K562 (cell line): ENCODE data around the gene FAM50A. TPM values are rescaled to one million over a fixed set of nuclear protein-coding genes. Genes with fewer than 3 reads are reported as not detected.

ENCODE experiments used
- BDP1 ChIP-seq: IDR thresholded peaks from 3 replicates; pipeline ENCODE4 v1.6.1; 2011; ENCODE audit not compliant: insufficient read length, insufficient read depth
- ETS2 ChIP-seq: IDR thresholded peaks from 2 replicates; pipeline ENCODE4 v1.6.1; 2016; ENCODE audit warnings: borderline replicate concordance, missing genetic modification characterization, mild to moderate bottlenecking, moderate library complexity, missing compliant biosample characterization; ENCODE audit not compliant: poor library complexity, severe bottlenecking
- KLF1 ChIP-seq: fragments of 450-650 bp; IDR thresholded peaks from 2 replicates; pipeline ENCODE4 v1.6.1; 2016; ENCODE audit warnings: missing genetic modification characterization, missing compliant biosample characterization
- SRF ChIP-seq, 2 experiments: fragments of 250-450, 450-650 bp in 1 of 2; sonication (Bioruptor Pico) in 1 of 2; sonication (generic) in 1 of 2; formaldehyde crosslinking; IDR thresholded peaks; 2 replicates each; pipeline versions ENCODE4 v1.5.0 to v1.5.1; 2020 to 2022; ENCODE audit warnings: mild to moderate bottlenecking in 1 of 2, missing genetic modification reagents in 1 of 2
- ZKSCAN1 ChIP-seq: fragments of 150-350 bp; IDR thresholded peaks from 2 replicates; pipeline ENCODE4 v1.6.1; 2016; ENCODE audit warnings: low read depth, low read length
- polyA plus RNA-seq, 8 experiments: library from polyadenylated mRNA; depleted of rRNA in 4 of 8; stranded (reverse) in 5 of 8; unstranded in 3 of 8; fragments of >200 nt; fragmentation: Nextera tagmentation in 2 of 8; fragmentation: Illumina TruSeq in 1 of 8; extraction: Ambion mirVana in 2 of 8; extraction: Trizol in 1 of 8; gene quantifications; 2 replicates each; pipeline versions ENCODE4 v1.2.1 to v1.2.3, GENCODE V29; 2011 to 2014; ENCODE audit warnings: inconsistent platforms in 1 of 8, missing spikeins in 1 of 8
- total RNA-seq, 7 experiments: library from RNA; depleted of rRNA in 6 of 7; stranded (reverse); fragments of >200 nt in 6 of 7; fragmentation: Illumina TruSeq in 2 of 7; extraction: Trizol in 2 of 7; gene quantifications; 2 replicates each; pipeline versions ENCODE4 v1.2.1 to v1.2.3, GENCODE V29; 2011 to 2021; ENCODE audit warnings: low replicate concordance in 1 of 7
- TF ChIP-seq, protein P1 (sequence below): fragments of 450-650 bp; IDR thresholded peaks from 2 replicates; pipeline ENCODE4 v1.6.1; 2016; ENCODE audit warnings: missing biosample characterization, missing genetic modification characterization
- TF ChIP-seq, protein P2 (sequence below): fragments of 250-450 bp; sonication (Bioruptor Pico); IDR thresholded peaks from 2 replicates; pipeline ENCODE4 v1.4.0; 2020; ENCODE audit warnings: mild to moderate bottlenecking, moderate library complexity
- TF ChIP-seq, protein P3 (sequence below): sonication (generic); formaldehyde crosslinking; IDR thresholded peaks from 2 replicates; pipeline ENCODE4 v1.8.1; 2023; ENCODE audit warnings: missing genetic modification reagents, mild to moderate bottlenecking, borderline replicate concordance
- TF ChIP-seq, protein P4 (sequence below): fragments of 250-450 bp; sonication (Bioruptor Pico); IDR thresholded peaks from 2 replicates; pipeline ENCODE4 v1.4.0; 2020; ENCODE audit warnings: mild to moderate bottlenecking, moderate library complexity
- TF ChIP-seq, protein P5 (sequence below), 2 experiments: fragments of 200-800 bp in 1 of 2; sonication (Bioruptor generic) in 1 of 2; sonication (generic) in 1 of 2; formaldehyde crosslinking in 1 of 2; IDR thresholded peaks in 1 of 2; conservative IDR thresholded peaks in 1 of 2; 2 replicates each; pipeline versions ENCODE4 v1.5.0 to v1.6.1; 2016 to 2020; ENCODE audit warnings: missing compliant biosample characterization in 1 of 2, missing genetic modification characterization in 1 of 2, missing genetic modification reagents in 1 of 2
- TF ChIP-seq, protein P6 (sequence below): fragments of 450-650 bp; formaldehyde crosslinking; IDR thresholded peaks from 2 replicates; pipeline ENCODE4 v1.4.0; 2020; ENCODE audit warnings: mild to moderate bottlenecking

Gene FAM50A
- total and polyA plus RNA-seq, 9 of the 15 experiments (the other 6 are each of a cell fraction or from before 2014, with no cell fraction given) = 4.4 to 114 (median 67.3) TPM

DNA sequence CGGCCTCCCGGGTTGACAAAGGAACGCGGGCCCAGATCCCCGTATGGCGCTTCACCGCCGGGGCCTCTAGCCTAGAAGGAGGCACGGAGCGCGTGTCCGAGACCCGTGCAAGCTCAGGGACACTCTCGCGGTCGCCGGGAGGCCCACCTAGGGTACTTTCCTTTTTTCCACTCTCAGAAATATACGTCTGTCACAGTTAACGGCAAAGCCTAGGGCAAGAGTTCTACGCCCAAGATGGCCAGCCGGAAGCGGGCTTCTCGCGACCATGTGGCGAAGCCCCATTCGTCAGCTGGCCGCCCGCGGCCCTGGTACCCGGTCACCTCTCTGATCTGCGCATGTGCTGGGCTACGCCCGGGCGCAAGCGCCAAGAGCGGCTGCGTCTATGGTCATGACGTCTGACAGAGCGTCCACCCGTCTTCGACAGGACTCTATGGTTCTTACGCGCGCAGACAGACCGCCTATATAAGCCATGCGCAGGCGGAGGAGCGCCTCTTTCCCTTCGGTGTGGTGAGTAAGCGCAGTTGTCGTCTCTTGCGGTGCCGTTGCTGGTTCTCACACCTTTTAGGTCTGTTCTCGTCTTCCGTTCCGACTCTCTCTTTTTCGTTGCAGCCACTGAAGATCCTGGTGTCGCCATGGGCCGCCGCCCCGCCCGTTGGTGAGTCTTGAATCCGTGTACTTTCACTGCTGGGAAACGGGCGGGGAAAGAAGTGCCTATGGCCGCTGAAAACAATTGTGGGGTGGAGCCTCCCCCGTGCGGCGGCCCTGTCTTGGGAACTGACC, 45.9 kb upstream of the FAM50A start, which contains the start of gene RPL10 (continued):
- TF ChIP-seq, protein P1, sequence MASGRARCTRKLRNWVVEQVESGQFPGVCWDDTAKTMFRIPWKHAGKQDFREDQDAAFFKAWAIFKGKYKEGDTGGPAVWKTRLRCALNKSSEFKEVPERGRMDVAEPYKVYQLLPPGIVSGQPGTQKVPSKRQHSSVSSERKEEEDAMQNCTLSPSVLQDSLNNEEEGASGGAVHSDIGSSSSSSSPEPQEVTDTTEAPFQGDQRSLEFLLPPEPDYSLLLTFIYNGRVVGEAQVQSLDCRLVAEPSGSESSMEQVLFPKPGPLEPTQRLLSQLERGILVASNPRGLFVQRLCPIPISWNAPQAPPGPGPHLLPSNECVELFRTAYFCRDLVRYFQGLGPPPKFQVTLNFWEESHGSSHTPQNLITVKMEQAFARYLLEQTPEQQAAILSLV (tag) = no peak
- TF ChIP-seq, protein P2, sequence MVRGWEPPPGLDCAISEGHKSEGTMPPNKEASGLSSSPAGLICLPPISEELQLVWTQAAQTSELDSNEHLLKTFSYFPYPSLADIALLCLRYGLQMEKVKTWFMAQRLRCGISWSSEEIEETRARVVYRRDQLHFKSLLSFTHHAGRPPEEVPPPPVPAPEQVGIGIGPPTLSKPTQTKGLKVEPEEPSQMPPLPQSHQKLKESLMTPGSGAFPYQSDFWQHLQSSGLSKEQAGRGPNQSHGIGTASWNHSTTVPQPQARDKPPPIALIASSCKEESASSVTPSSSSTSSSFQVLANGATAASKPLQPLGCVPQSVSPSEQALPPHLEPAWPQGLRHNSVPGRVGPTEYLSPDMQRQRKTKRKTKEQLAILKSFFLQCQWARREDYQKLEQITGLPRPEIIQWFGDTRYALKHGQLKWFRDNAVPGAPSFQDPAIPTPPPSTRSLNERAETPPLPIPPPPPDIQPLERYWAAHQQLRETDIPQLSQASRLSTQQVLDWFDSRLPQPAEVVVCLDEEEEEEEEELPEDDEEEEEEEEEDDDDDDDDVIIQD = no peak
- peak; percentile 47 to 97; a peak in 3 of 4 replicates for TF ChIP-seq SRF (CRISPR knock-in tag; IDR thresholded peaks at IDR 0.05)
- peak; percentile 92 for TF ChIP-seq KLF1 (tag)
- TF ChIP-seq, protein P3, sequence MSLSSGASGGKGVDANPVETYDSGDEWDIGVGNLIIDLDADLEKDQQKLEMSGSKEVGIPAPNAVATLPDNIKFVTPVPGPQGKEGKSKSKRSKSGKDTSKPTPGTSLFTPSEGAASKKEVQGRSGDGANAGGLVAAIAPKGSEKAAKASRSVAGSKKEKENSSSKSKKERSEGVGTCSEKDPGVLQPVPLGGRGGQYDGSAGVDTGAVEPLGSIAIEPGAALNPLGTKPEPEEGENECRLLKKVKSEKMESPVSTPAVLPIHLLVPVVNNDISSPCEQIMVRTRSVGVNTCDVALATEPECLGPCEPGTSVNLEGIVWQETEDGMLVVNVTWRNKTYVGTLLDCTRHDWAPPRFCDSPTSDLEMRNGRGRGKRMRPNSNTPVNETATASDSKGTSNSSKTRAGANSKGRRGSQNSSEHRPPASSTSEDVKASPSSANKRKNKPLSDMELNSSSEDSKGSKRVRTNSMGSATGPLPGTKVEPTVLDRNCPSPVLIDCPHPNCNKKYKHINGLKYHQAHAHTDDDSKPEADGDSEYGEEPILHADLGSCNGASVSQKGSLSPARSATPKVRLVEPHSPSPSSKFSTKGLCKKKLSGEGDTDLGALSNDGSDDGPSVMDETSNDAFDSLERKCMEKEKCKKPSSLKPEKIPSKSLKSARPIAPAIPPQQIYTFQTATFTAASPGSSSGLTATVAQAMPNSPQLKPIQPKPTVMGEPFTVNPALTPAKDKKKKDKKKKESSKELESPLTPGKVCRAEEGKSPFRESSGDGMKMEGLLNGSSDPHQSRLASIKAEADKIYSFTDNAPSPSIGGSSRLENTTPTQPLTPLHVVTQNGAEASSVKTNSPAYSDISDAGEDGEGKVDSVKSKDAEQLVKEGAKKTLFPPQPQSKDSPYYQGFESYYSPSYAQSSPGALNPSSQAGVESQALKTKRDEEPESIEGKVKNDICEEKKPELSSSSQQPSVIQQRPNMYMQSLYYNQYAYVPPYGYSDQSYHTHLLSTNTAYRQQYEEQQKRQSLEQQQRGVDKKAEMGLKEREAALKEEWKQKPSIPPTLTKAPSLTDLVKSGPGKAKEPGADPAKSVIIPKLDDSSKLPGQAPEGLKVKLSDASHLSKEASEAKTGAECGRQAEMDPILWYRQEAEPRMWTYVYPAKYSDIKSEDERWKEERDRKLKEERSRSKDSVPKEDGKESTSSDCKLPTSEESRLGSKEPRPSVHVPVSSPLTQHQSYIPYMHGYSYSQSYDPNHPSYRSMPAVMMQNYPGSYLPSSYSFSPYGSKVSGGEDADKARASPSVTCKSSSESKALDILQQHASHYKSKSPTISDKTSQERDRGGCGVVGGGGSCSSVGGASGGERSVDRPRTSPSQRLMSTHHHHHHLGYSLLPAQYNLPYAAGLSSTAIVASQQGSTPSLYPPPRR = no peak; the same call in none of the 2 replicates
- no peak for TF ChIP-seq ETS2
- peak; percentile 73; the same call in 1 of the 2 replicates for TF ChIP-seq ZKSCAN1
- TF ChIP-seq, protein P4, sequence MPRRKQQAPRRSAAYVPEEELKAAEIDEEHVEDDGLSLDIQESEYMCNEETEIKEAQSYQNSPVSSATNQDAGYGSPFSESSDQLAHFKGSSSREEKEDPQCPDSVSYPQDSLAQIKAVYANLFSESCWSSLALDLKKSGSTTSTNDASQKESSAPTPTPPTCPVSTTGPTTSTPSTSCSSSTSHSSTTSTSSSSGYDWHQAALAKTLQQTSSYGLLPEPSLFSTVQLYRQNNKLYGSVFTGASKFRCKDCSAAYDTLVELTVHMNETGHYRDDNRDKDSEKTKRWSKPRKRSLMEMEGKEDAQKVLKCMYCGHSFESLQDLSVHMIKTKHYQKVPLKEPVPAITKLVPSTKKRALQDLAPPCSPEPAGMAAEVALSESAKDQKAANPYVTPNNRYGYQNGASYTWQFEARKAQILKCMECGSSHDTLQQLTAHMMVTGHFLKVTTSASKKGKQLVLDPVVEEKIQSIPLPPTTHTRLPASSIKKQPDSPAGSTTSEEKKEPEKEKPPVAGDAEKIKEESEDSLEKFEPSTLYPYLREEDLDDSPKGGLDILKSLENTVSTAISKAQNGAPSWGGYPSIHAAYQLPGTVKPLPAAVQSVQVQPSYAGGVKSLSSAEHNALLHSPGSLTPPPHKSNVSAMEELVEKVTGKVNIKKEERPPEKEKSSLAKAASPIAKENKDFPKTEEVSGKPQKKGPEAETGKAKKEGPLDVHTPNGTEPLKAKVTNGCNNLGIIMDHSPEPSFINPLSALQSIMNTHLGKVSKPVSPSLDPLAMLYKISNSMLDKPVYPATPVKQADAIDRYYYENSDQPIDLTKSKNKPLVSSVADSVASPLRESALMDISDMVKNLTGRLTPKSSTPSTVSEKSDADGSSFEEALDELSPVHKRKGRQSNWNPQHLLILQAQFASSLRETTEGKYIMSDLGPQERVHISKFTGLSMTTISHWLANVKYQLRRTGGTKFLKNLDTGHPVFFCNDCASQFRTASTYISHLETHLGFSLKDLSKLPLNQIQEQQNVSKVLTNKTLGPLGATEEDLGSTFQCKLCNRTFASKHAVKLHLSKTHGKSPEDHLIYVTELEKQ = no peak
- TF ChIP-seq, protein P5, sequence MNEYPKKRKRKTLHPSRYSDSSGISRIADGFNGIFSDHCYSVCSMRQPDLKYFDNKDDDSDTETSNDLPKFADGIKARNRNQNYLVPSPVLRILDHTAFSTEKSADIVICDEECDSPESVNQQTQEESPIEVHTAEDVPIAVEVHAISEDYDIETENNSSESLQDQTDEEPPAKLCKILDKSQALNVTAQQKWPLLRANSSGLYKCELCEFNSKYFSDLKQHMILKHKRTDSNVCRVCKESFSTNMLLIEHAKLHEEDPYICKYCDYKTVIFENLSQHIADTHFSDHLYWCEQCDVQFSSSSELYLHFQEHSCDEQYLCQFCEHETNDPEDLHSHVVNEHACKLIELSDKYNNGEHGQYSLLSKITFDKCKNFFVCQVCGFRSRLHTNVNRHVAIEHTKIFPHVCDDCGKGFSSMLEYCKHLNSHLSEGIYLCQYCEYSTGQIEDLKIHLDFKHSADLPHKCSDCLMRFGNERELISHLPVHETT (CRISPR knock-in tag; conservative IDR thresholded peaks at IDR 0.05 in 1 of 2, IDR thresholded peaks at IDR 0.05 in 1 of 2) = peak in 1 of 2 experiments; percentile 22; a peak in 1 of 4 replicates
- no peak for TF ChIP-seq BDP1
- TF ChIP-seq, protein P6, sequence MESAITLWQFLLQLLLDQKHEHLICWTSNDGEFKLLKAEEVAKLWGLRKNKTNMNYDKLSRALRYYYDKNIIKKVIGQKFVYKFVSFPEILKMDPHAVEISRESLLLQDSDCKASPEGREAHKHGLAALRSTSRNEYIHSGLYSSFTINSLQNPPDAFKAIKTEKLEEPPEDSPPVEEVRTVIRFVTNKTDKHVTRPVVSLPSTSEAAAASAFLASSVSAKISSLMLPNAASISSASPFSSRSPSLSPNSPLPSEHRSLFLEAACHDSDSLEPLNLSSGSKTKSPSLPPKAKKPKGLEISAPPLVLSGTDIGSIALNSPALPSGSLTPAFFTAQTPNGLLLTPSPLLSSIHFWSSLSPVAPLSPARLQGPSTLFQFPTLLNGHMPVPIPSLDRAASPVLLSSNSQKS (CRISPR knock-in tag) = no peak
